PC-9 (cell line): ENCODE results near the gene COL4A2. TPM values are rescaled to one million over a fixed set of nuclear protein-coding genes. Genes with fewer than 3 reads are reported as not detected.

Experiments
- BruUV-seq: library from RNA; stranded (reverse); fragments of 400-500 nt; replicated peaks from 2 replicates; lab custom pipeline; 2021; lab: Mats Ljungman, UMichigan
- CTCF ChIA-PET: fragments of 300-600 bp; sonication (Branson Sonifier 250); formaldehyde crosslinking; loops from one replicate; lab custom pipeline; 2022; ENCODE audit warnings: antibody characterized with exemption; lab: Charles Lee
- POLR2A ChIA-PET: fragments of 300-600 bp; sonication (Branson Sonifier 250); formaldehyde crosslinking; loops from one replicate; lab custom pipeline; 2022; ENCODE audit warnings: antibody characterized with exemption; ENCODE audit not compliant: unreplicated experiment; lab: Charles Lee
- DNase-seq, 2 experiments: peaks; one replicate each; pipeline versions ENCODE4 v3.0.0 to v3.0.0-alpha.2; 2015 to 2022; ENCODE audit warnings: mixed read lengths in 1 of 2
- H2AFZ ChIP-seq: fragments of 200-600 bp; sonication (generic); 2 replicates; pipeline ENCODE4 v1.8.1; 2017; ENCODE audit warnings: antibody characterized with exemption
- H3F3A ChIP-seq: fragments of 200-600 bp; sonication (generic); 2 replicates; pipeline ENCODE4 v1.8.1; 2017; ENCODE audit warnings: antibody characterized with exemption, mild to moderate bottlenecking, low read depth; ENCODE audit not compliant: insufficient read depth
- H3K27ac ChIP-seq: fragments of 200-600 bp; sonication (generic); 2 replicates; pipeline ENCODE4 v1.6.1; 2016; ENCODE audit warnings: mixed run types
- H3K27me3 ChIP-seq: fragments of 200-600 bp; sonication (generic); 2 replicates; pipeline ENCODE4 v1.6.1; 2016; ENCODE audit warnings: low read depth, mixed run types; ENCODE audit not compliant: insufficient read depth
- H3K36me3 ChIP-seq: fragments of 200-600 bp; sonication (generic); 2 replicates; pipeline ENCODE4 v1.6.1; 2016; ENCODE audit warnings: low read depth, mixed run types
- H3K4me1 ChIP-seq: fragments of 200-600 bp; sonication (generic); replicated peaks from 2 replicates; pipeline ENCODE4 v1.6.1; 2016; ENCODE audit warnings: mixed run types; ENCODE audit not compliant: insufficient read depth
- H3K4me2 ChIP-seq: fragments of 200-600 bp; sonication (generic); 2 replicates; pipeline ENCODE4 v1.6.1; 2017; ENCODE audit warnings: mixed run types
- H3K4me3 ChIP-seq: fragments of 200-600 bp; sonication (generic); 2 replicates; pipeline ENCODE4 v1.6.1; 2016; ENCODE audit warnings: mixed run types
- H3K79me2 ChIP-seq: fragments of 200-600 bp; sonication (generic); 2 replicates; pipeline ENCODE4 v1.6.1; 2017; ENCODE audit warnings: low read depth, mixed run types
- H3K9me2 ChIP-seq: fragments of 200-600 bp; sonication (generic); 2 replicates; pipeline ENCODE4 v1.8.1; 2017; ENCODE audit warnings: mild to moderate bottlenecking; ENCODE audit not compliant: insufficient read depth
- H3K9me3 ChIP-seq: fragments of 200-600 bp; sonication (generic); 2 replicates; pipeline ENCODE4 v1.8.1; 2016; ENCODE audit warnings: low read depth; ENCODE audit not compliant: insufficient read depth
- H4K20me1 ChIP-seq: fragments of 200-600 bp; sonication (generic); 2 replicates; pipeline ENCODE4 v1.8.1; 2017; ENCODE audit not compliant: insufficient read depth
- CTCF ChIP-seq: fragments of 200-600 bp; sonication (generic); conservative IDR thresholded peaks from 2 replicates; pipeline ENCODE4 v1.6.1; 2017; ENCODE audit warnings: mixed run types, antibody characterized with exemption, mild to moderate bottlenecking, moderate library complexity
- EZH2 ChIP-seq: fragments of 200-600 bp; sonication (generic); IDR thresholded peaks from 2 replicates; pipeline ENCODE4 v1.8.0; 2017; ENCODE audit warnings: antibody characterized with exemption, low read depth
- intact Hi-C: fragments of 100-400 bp; cut with micrococcal nuclease; formaldehyde crosslinking; loops from one replicate; pipeline ENCODE4 v1.10.0; 2022; ENCODE audit not compliant: unreplicated experiment
- total RNA-seq: library from RNA; stranded (reverse); gene quantifications from 2 replicates; pipeline ENCODE4 v1.2.3, GENCODE V29; 2021

Gene COL4A2
- total RNA-seq, 1 experiment from 2014 or later = 1.2 TPM

GRCh38 chr13:110420626-110421025, 113.5 kb downstream of the COL4A2 start:
- H3K4me2 ChIP-seq = no peak overlapping the region
- no peak for TF ChIP-seq EZH2
- TF ChIP-seq CTCF = no peak
- CTCF ChIA-PET = no interaction called here

GRCh38 chr13:110421061-110421460, 114.0 kb downstream of the COL4A2 start:
- Histone ChIP-seq H3K27ac (no peak overlapping the region), H3K27me3 (no peaks in the 10 kb centered on the region), H3K4me1 (no peaks in the 10 kb centered on the region), H3F3A (peaks cover 6% of the 10 kb centered on the region; the same call in 1 of the 2 replicates), H3K9me2 (no peaks in the 10 kb centered on the region), H3K4me2 (no peak overlapping the region), H3K4me3 (no peak overlapping the region), H4K20me1 (no peaks in the 10 kb centered on the region), H2AFZ (no peak overlapping the region), H3K36me3 (no peaks in the 10 kb centered on the region), H3K79me2 (no peaks in the 10 kb centered on the region), H3K9me3 (no peaks in the 10 kb centered on the region)
- POLR2A ChIA-PET = no interaction called here
- TF ChIP-seq EZH2 (no peak), CTCF (no peak)
- CTCF ChIA-PET = no interaction called here
- BruUV-seq = no TSS peak
- no peak for DNase-seq
- intact Hi-C loops = no loop called here

More at GRCh38 chr13:110420626-110421025, 113.5 kb downstream of the COL4A2 start:
- POLR2A ChIA-PET = no interaction called here
- intact Hi-C loops = no loop called here
- DNase-seq = no peak
- H3K79me2 ChIP-seq = no peaks in the 10 kb centered on the region
- no peaks in the 10 kb centered on the region for H3K9me3 ChIP-seq
- H3K4me1 ChIP-seq = 0 out of 2 replicates have a peak, but pooled peaks cover 2% of the 10 kb centered on the region
- no peaks in the 10 kb centered on the region for H3K36me3 ChIP-seq
- H3K4me3 ChIP-seq = no peak overlapping the region
- no peaks in the 10 kb centered on the region for H4K20me1 ChIP-seq
- H3F3A ChIP-seq = peaks cover 8% of the 10 kb centered on the region; the same call in 1 of the 2 replicates
- BruUV-seq = no TSS peak
- no peaks in the 10 kb centered on the region for H3K9me2 ChIP-seq
- no peak overlapping the region for H2AFZ ChIP-seq
- H3K27ac ChIP-seq = no peak overlapping the region
- H3K27me3 ChIP-seq = no peaks in the 10 kb centered on the region

GRCh38 chr13:110421696-110422385, 114.8 kb downstream of the COL4A2 start:
- no peaks in the 10 kb centered on the region for H3K27me3 ChIP-seq
- intact Hi-C loops = no loop called here
- CTCF ChIA-PET = no interaction called here

More at GRCh38 chr13:110421696-110422385, 114.8 kb downstream of the COL4A2 start:
- Histone ChIP-seq H2AFZ (no peak overlapping the region), H3K4me2 (no peak overlapping the region), H3F3A (no peaks in the 10 kb centered on the region), H3K9me2 (no peaks in the 10 kb centered on the region), H3K79me2 (no peaks in the 10 kb centered on the region), H3K36me3 (no peaks in the 10 kb centered on the region), H4K20me1 (no peaks in the 10 kb centered on the region), H3K27ac (no peak overlapping the region), H3K9me3 (no peaks in the 10 kb centered on the region), H3K4me3 (no peak overlapping the region), H3K4me1 (no peaks in the 10 kb centered on the region)
- BruUV-seq = no TSS peak
- DNase-seq = no peak
- POLR2A ChIA-PET = no interaction called here
- TF ChIP-seq EZH2 (no peak), CTCF (no peak)
